HG02588 (cell line): ENCODE results near the gene STX19.
"Not testable (repeated sequence)": the region's sequence is repeated elsewhere in the genome, so short reads cannot be mapped to it uniquely, and the experiment has no call there.

ENCODE experiments used
- ATAC-seq: cut with Tn5 transposase; IDR thresholded peaks from one replicate; pipeline ENCODE4 v1.9.1; 2021; ENCODE audit warnings: mild to moderate bottlenecking, moderate library complexity; ENCODE audit not compliant: unreplicated experiment

STX19 gene

DNA sequence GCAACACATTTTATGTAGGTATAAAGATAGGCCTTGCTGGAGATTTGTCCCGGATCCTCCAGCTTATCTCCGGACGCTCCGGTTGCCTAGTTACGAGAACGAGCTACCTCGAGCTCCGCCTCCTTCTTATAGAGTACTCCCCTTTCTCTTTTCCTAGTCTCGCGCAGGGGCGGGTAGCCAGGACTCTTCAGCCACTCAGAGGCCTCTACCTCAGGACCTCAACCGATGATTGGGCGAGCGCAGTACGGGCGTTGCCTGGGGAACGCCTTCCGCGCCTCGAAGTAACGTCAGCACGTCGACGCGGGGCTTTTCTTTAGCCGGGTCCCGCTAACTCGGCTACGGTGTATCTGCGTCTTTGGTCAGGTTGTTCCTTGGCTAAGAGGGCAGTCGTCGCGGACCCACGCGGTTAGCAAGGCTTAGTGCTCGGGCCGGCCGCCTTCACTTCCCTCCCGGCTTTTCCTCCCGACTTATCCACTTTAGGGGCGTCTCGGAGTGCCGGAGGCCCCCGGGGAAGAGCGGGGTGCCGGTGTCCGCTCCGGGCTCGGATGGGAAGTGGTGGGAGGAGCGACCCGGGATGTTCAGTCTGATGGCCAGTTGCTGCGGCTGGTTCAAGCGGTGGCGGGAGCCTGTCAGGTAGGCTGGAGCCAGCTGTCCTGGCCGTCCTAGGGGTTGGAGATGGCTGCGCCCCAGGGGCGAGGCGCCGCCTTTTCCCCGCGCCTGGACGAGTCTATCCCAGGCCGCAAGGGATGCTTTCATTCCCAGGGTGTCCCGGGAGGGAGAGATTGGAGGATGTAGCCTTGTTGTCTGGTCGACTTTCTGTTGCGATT is 48.3 kb downstream of the STX19 start, which contains the start of gene ARL13B:
TSS of gene ARL13B (plus strand) at position 306 of the 827 bp plus-strand sequence. CDS start at position 575, 269 bp downstream.
- ATAC-seq, result peak; percentile 100

DNA sequence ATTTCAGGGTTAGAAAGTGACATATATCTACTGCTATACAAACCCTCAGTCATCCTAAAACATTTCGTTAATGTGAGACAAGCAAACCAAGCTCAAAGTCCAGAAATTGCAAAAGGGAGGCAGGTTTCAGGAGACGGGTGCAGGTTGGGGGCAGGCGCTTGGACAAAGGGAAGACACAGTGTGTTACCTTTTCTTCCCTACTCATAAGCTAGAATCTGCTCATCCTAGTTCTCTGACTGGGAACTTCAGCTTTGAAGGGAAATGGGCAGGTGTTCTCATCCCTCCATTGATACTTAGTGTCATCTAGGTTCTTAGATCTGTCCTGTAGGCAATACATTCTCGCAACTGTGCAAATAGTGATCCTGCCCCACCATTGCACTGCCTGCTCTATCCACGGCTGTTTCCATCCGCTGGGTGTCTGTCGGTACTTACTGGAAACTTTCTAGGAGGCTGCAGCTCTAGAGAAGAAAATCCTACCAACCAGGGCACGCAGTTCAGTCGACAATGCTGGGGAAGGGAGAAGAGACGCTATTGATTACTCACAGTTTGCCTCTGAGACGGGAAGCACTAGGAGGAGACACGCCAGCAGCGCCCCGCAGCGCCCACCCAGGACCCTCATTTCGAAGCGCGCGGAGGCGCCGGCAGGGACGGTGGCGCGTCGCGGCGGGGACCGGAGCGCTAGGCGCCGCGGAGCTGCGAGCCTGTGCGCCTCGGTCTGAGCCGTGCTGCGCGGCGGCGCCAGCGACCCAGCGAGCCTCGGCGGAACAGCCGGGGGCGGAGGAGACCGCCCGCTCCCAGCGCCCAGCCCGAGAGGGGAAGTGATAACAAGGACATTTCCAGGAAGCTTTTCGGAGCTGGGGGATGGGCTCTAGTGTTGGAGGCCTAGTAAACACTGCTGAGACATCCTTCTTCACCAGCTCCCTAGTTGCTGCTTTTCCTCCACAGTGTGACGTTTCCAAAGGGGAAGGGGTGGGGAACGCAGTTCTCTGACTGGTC is 55.0 kb downstream of the STX19 start, which contains the start of gene PROS1:
TSS of gene PROS1 (minus strand) at position 766 of the 996 bp plus-strand sequence. CDS start at position 619, 147 bp downstream.
- peak; percentile 89 for ATAC-seq

DNA sequence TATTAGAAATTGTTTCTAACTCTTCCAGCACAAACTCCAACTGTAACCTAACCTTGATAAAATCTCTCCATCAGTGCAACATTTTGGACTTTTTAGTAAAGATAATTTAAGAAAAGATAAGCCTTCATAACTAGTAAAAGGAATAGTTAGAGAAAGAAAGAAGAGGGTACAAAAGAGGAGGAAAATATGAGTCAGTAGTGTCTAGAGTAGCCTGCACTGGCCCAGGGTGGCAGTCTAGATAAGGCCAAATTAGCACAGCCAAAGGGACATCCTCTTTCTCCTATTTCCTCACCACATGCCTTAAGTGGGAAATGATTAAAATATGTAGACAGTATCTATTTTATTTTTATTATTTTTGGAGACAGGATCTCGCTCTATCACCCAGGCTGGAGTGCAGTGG is 58.4 kb downstream of the STX19 start:
- no peak for ATAC-seq

DNA sequence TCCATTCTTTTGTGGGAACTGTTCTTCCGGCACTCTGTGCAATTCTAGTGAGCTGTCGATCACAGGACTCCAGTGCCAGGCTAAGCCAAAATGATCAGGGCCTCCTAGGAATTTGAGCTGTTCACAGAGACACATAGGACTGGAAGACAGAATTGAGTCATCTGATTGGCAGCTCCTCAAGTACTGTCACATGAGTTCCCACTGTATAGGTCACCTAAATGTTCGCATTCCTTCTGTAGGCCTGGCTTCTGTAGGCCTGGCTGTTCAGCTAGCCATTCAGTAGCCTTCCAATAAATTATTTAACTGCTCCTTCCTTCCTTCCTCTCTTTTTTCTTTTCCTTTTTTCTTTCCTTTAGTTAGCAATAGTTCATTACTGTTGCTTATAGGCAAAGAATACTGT is 59.0 kb downstream of the STX19 start:
- ATAC-seq, result no peak

DNA sequence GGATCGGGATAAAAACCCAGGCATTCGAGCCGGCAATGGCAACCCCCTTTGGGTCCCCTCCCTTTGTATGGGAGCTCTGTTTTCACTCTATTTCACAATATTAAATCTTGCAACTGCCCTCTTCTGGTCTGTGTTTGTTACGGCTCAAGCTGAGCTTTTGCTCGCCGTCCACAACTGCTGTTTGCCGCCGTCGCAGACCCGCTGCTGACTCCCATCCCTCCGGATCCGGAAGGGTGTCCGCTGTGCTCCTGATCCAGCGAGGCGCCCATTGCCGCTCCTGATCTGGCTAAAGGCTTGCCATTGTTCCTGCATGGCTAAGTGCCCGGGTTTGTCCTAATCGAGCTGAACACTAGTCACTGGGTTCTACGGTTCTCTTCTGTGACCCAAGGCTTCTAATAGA is 63.3 kb downstream of the STX19 start:
- not testable (repeated sequence) for ATAC-seq
